T-helper 1 cell (primary cell): Measurements from ENCODE around the gene TTC28.
"Not testable (repeated sequence)": the region's sequence is repeated elsewhere in the genome, so short reads cannot be mapped to it uniquely, and the experiment has no call there.

Experiments
- DNase-seq, 5 donors: peaks; one replicate each; pipeline ENCODE4 v3.0.0-alpha.2; 2012 to 2020

TTC28 gene

DNA sequence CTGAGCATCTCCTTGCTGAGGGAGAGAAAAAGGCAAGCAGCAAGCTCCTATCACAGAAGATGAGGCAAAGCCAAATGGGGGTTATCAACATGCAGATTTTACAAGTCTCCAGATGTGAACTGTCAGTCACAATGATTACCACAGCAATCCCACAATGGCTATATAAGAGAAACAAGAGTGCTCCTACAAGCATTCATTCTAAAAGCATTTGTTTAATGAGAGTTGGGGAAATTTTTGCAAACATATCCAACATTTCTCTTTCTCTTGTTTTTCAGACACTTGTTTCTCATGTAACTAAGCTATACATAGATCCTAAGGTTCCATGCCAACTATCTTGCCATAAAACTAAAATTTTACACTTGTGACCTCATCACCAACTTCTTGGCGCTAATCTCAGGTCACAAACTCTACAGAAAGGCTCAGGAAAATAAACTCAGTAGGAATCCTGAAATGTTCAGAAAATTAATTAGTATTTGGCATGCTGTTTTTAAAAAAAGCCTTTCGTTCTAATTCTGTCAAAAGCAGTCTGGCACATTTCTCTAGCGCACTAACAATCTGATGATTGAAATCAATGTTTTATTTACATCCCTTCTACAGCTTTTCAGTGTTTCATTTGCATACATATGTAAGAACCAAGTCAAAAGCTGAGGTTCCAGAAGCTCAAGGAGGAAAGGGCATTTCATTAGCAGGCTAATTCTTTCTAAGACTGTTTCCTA, 199.5 kb downstream of the TTC28 start:
- DNase-seq, result no peak

DNA sequence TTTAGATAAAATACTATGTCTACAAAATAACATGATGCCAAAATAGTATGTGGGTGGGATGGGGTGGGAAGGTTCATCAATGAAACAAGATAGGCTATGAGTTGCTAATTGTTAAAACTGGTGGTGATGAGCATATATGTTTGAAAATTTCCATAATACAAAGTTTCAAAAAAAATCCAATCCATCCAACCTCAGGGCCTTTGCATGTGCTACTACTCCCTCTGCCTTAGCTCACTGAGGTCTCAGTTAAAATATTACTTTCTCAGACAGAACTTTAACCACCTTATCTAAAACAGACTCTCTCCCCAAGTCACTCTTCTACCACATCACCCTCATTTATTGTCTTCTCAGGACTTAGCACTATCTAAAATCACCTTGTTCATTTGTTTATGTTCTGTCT, 201.1 kb downstream of the TTC28 start:
- DNase-seq, result no peak

DNA sequence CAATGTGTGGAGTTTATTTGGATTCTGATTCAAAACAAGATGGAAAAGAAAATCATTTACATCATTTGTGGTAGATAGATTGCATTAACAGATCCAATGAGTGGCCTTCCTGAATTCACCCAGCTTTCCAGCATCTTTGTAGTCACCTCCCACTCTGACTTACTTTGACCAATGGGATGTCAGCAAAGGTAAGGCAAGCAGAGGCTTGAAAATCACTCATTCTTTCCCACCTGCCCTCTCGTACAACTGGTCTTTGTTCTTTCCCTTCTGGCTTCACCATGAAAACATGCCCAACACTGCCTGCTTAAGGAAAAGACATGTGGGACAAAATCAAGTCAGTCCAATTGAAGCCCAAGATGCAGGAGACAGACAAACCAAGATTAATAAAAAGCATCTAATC, 202.1 kb downstream of the TTC28 start:
- DNase-seq, result no peak

DNA sequence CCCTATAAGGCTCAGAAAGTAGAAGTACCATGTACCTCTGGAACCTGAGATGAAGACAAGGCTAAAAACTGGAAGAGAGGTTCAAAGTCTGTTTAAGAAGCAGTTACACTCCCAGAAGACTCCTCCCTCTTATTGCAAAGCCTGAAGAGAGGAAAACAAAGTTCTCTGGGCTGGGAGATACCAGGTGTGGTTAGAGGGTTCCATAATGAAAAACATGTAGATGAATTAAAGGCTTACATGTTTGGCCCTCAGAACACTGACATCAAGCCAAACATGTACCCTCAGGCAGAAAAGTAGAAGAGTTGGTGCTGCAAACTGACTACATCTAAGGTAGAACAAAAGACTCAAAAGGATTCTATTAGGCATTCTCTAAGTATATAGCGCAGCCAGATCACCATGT, 205.3 kb downstream of the TTC28 start:
- DNase-seq, result no peak

DNA sequence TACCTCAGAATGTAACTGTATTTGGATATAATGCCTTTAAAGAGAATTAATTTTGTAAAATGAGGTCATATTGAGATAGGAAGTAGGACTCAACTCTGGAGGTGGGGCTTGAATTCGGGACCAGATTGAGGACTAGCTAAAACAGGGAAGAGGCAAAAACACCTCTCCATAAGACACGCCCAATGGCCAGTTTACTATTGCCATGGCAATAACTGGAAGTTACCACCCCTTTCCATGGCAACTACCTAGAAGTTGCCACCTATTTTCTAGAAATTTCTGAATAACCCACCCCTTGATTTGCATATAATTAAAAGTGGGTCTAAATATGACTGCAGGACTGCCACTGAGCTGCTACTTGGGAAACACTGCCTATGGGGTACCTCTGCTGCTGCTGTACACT, 206.4 kb downstream of the TTC28 start:
- DNase-seq, result no peak

DNA sequence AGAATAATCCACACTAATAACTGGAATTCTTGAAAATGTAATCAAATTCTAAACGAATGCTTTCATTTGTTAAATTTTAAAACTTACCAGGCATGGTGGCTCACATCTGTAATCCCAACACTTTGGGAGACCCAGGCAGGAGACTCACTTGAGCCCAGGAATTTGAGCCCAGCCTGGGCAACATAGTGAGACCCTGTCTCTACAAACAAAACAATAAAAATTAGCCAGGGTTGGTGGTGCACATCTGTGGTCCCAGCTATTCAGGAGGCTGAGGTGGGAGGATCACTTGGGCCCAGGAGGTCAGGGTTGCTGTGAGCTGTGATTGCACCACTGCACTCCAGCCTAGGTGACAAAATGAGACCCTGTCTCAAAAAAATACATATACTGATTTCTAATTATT, 212.6 kb downstream of the TTC28 start:
- DNase-seq, result not testable (repeated sequence)

DNA sequence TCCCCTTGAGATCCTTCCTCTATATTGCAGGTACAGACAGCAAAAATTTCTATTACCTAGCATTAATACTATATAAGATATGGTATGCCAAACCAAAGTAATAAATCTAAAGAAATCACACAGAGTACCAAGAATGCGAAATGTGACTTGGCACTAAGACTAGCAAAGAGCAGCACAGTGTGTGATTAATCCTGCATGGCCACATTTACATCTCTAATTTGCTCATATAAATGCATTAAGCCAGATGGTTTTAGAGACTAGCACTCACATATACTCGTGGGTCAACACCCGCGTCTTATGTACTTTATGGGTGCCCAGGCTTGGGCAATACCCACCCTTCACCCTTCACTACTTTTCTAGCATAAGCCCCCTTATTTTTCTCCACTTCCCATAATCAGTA, 213.2 kb downstream of the TTC28 start:
- DNase-seq, result no peak

DNA sequence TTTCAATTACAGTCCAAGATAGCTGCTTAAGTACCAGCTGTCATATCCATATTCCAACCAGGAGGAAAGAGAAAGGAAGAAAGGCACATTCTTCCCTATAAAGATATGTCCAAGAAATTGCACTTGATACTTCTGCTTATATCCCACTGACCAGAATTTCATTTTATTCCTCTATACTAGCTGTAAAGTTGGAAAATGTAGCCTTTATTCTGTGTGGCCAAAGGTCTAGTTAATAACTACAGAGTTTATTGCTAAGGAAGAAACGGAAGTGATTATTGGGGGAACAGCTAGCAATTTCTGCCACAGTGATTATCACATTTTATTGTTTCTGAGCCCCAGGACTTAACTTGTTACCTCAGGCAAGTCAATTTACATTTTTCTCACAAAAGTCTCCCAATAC, 213.8 kb downstream of the TTC28 start:
- no peak for DNase-seq

DNA sequence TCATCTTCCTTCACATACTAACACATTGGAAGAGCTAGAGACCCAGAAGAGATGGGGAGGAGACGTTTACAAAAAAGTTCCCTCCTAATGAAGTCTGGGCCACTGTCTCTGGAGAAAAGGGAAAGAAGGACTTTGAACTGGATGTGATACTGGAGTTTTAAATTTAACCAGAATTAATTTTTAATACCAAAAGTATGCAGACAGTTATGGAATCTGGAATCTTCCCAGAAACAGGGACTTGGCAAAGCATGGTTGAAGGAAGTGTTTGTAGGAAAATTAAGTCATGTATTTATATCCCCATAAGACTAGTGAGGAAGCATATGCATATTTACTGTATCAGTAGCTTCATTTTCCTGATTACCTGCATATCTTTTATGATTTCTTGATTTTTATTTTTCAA, 215.5 kb downstream of the TTC28 start:
- DNase-seq, result no peak

DNA sequence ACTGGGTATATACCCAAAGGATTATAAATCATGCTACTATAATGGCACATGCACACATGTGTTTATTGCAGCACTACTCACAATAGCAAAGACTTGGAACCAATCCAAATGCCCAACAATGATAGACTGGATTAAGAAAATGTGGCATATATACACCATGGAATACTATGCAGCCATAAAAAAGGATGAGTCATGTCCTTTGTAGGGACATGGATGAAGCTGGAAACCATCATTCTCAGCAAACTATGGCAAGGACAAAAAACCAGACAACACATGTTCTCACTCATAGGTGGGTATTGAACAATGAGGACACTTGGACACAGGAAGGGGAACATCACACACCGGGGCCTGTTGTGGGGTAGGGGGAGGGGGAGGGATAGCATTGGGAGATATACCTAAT, 216.2 kb downstream of the TTC28 start:
- not testable (repeated sequence) for DNase-seq

DNA sequence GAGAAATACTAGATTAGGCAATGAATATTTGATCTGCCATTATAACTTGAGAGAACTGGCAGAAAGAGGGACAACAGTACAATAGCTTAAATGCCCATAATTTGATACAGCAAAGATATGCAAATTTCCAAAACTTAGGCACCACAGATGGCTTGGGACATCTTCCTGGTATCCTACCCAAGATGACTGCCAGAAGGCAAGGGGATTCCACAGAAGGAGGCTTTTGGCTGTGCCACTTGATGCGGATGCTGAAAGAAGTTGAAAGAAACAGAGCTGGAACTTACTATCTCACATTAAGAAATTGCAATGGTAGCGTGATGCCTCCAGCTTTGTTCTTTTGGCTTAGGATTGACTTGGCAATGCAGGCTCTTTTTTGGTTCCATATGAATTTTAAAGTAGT, 216.7 kb downstream of the TTC28 start:
- DNase-seq, result no peak

DNA sequence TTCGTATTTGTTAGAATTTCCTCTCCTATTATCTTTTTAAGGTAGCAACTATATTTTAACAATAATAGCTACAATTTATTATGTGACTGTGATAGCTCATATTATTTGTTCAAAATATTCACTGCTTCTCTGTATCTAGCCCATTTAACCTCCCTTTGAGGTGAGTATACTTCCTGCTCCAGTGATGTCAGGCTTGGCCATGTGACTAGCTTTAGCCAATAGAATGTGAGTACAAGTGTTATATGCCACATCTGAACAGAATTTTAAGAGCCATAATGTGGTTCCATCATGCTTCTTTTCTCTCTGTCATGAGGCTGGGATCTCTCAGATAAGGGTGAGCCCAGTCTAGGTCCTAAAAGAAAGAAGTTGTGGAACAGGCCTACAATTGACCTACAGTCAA, 217.6 kb downstream of the TTC28 start:
- DNase-seq, result no peak

DNA sequence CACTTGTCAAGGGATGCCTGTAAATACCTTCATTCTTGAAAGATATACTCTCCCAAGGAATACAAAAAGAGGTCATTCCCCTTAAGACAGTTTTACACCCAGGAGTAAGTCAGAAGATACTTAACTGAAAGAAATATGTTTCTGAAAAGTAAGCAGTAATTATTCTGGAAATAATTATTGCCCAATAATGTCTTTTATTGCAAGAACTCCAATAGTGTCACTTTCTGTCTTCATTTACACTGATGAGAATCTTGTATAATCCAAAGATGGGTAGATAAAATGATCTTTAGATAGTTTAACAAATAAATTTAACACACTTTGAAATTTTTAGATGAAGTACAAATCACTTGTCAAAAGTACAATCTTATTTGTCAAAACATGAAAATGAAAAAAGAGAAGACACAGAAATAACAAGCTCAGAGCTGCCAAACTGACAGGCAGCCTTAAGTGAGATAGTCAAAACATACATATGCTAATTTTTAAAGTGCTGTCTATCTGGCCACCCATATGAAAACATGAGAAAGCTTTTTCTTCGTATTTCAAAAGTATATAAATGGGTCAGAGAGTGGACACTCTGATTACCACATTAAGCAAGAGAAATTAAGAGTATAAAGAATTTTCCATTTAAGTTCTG, 225.1 kb downstream of the TTC28 start:
- DNase-seq, result no peak

DNA sequence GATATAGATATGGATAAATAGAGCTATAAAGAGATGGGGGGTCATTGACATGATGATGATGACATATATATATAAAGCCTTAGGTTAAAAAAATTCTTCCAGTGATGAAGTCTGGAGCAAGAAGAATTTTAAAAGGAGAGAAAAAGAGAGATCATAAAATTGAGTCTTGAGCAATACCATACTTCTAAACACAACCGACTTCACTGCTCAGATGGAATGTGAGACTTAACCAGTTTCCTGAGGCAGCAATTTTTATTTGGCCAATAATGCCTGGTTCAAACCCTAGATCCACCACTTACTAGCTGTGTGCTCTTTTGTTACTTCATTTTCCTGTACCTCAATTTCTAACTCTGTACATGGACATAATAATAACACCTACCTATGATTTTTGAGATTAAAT, 229.5 kb downstream of the TTC28 start:
- DNase-seq, result no peak

DNA sequence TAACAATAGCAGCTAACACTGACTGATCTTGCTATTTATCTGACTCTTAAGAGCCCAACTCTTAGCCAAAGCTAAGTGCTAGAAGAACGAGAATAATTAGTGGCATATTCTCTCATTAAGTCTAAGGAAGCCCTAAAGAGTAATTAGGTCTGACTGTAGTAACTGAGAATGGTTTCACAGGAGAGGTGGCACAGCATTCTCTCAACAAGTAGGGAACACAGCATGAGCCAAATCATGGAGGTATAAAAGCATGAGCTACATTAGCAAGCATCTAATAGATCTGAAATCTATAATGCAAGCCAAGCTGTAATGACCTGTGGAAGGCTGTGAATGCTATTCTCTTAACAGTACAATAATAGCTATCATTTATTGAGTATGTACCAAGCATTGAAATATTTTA, 230.6 kb downstream of the TTC28 start:
- DNase-seq, result no peak

DNA sequence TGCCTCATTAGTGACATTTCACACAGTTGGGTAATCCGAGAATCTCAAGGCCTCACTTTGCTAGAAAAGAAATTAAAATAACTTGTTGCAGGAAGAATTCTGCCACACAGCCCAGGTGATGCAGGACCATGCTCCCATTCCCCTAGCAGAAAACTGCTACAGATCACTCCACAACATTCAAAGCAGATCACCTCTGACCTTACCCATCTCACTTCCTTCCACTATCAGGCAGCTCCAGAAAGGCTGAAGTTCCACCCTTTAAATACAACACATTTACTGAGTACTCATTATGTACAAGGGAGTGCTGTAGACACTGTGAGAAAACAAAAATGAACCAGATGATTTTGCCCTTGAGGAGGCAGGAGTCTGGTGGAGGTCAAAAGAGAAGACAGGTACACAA, 231.0 kb downstream of the TTC28 start:
- no peak for DNase-seq

DNA sequence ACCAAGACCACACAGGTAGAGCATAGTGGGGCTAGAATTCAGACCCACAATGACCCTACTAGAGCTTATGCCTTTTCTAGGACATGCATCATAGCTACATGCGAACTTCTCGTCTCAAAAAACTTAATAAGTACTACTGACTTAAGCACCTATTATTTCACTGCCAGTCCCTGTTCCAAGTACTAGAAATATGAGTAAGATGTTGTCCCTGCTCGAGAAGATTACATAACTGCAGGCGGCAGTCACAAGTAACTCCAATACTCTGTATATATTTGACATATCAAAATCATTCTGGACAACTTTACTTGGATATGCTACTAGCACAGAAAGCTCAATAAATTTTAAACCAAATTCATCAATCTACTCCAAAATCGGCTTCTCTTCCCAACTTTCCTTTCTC, 235.0 kb downstream of the TTC28 start:
- DNase-seq, result no peak

DNA sequence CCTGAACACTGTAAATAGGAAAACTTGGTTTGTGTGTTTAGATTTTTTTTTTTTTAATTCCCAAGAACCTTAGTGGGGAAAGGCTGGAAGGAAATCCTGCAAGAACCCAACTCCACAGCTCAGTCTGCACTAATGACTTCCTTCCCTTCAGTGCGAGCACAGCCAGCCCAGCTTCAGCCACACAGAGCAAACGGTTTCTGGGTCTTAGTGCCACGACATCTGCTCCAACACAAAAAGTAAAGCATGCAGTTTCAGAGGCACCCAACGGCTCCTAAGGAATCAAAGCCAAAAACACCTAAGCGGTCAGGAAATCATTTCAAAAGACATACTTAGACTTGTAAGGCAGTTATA, 236.1 kb downstream of the TTC28 start:
- peak in 1 of 5 donors; percentile 25 for DNase-seq

DNA sequence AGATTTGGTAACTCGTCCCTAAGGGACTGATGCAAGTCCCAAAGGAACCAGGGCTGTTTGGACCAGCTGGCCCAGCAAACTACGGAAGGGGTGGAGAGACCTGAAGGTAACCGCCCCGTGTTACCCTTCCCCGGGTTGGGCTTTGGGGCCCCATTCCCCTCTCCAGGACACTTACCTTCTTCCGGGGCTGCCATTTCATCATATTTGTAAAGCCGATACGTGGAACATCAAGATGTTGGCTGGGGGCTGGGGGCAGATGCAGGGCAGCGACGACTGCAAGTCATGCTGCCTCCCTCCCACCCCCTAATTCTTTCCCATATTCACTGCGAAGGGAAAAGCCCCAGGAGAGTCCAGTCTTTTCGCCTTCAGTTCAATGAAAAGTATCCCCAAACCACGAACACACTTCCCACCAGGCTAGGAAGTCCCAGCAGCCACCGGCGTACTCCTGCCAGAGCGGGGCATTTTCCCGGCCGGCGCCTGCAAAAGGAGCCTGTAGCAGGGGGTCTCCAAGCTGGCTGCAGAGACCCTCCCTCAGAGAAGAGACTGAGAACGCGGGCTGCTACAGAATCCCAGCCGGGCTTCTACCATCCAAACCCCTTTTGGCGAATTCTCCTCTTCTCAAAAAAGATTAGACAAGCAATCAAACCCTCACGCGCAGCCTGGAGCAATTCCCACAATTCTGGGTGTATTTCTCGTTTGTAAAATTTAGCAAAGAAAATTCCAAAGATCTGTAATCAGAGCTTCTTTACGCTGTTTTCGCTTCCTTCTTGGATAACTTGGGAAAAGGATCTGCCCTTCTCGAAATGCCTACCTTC, 236.7 kb downstream of the TTC28 start:
- no peak for DNase-seq

DNA sequence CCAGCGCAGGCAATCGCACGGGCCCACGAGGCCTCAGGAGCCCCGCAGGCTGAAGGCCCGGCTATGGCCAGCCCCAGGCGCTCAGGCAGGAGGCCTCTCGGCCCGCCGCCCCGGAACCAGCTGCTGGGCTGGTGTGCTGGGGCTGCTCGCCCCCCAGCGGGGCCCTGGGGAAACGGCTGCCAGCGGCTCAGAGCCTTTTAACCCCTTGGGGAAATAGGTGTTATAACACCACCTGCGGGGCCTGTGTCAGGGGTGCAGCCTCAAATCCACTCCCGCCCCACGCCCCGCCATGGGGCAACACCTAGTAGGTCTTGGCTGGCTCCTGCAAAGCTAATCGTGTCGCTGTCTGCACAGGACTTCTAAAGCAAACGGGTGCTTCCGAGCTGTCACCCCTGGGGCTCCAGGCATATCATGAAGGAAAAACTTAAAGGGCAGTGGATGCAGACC, 237.4 kb downstream of the TTC28 start:
- peak; percentile 15 to 81 (median 33) for DNase-seq

DNA sequence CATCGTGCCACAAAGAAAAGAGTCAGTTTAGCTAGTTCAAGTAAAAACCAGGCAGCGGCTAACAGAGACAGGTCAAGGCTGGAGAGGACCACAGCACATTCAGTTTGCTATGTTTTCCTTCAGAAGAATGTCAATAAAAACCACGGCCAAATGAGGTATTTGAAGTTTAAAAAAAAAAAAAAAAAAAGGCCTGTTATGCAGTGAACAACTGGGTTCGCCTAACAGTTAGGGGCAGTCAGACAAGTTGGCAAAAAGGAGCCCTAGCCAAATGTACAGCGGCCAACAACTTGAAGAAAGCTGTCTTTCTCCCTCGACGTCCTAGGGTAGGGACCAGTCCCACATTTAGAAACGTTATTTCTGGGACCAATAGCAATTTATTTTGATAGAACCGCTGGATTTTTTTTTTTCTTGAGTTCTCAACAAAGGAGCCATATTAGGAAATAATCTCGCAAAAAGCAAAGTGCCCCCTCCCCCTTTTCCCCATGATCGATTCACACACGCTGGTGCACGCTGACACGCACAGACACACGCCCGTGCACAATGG, 237.8 kb downstream of the TTC28 start:
- no peak for DNase-seq

DNA sequence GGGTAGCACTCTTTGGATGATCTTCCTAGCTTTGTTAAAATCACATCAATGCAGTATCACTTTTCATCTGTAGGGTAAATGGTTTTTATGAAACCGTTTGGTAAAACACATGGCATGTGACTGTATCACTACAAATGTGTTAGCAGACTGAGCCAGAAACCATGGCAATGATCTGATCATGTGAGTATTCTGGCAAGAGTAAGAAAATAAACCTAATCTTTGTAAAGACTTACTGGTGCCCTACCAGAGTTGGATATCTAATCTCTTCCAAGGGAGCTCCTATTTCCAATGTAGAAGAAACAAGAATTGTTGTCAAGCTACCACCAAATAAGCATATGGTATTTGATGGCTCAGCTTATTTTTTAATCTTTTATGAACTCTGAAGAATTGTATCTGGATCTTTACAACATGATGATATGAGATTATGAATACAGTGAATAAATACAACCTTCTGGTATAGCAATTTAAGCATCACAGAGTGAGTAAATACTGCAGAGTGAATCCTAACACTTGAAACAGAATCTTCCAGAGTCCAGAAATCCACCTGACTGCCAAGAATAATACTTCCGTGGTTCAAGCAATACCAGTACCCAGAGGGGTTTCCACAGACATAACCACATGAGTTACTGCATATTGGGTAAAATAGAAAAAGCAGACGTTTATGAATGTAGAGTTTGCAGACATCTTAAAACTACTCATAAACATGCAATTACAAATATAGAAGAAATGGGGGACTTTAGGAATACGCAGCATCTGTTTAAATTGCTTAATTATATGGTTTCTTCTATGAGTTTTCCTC, 238.8 kb downstream of the TTC28 start:
- no peak for DNase-seq
